Glutamatergic neuron (in vitro differentiated cells): ENCODE data around the gene ALDH16A1. TPM values are rescaled to one million over a fixed set of nuclear protein-coding genes. Genes with fewer than 3 reads are reported as not detected.
"Not testable (repeated sequence)": the region's sequence is repeated elsewhere in the genome, so short reads cannot be mapped to it uniquely, and the experiment has no call there.

Experiments
- DNase-seq: peaks from one replicate; pipeline ENCODE4 v3.0.0; 2022
- H3K27ac Mint-ChIP-seq: one replicate; pipeline ENCODE4 v1.8.0; 2020; ENCODE audit warnings: mild to moderate bottlenecking, mixed read lengths, inconsistent platforms; ENCODE audit not compliant: unreplicated experiment
- H3K27me3 Mint-ChIP-seq: one replicate; pipeline ENCODE4 v1.8.0; 2020; ENCODE audit warnings: mild to moderate bottlenecking, moderate library complexity, mixed read lengths, inconsistent platforms; ENCODE audit not compliant: unreplicated experiment
- H3K36me3 Mint-ChIP-seq: one replicate; pipeline ENCODE4 v1.8.0; 2020; ENCODE audit warnings: mild to moderate bottlenecking, mixed read lengths, inconsistent platforms; ENCODE audit not compliant: unreplicated experiment
- H3K4me1 Mint-ChIP-seq: one replicate; pipeline ENCODE4 v1.8.0; 2020; ENCODE audit warnings: mild to moderate bottlenecking, low read depth, mixed read lengths, inconsistent platforms; ENCODE audit not compliant: unreplicated experiment
- H3K4me3 Mint-ChIP-seq: one replicate; pipeline ENCODE4 v1.8.0; 2020; ENCODE audit warnings: mild to moderate bottlenecking, mixed read lengths, inconsistent platforms; ENCODE audit not compliant: unreplicated experiment
- H3K9me3 Mint-ChIP-seq: one replicate; pipeline ENCODE4 v1.8.0; 2020; ENCODE audit warnings: mild to moderate bottlenecking, moderate library complexity, mixed read lengths, inconsistent platforms; ENCODE audit not compliant: unreplicated experiment
- total RNA-seq: library from RNA; stranded (reverse); fragmentation: NEBNext Ultra II Directional; extraction: Animal tissue kit (Norgen Biotek cat#: 25700); gene quantifications from one replicate; pipeline ENCODE4 v1.2.1, GENCODE V29; 2021; ENCODE audit not compliant: unreplicated experiment
- TF ChIP-seq, protein P1 (sequence below): fragments of 200-600 bp; sonication (generic); IDR thresholded peaks from one replicate; pipeline ENCODE4 v1.5.0; 2021; ENCODE audit not compliant: partially characterized antibody, unreplicated experiment

Gene ALDH16A1
- total RNA-seq, 1 donor from 2014 or later: 28.6 TPM

DNA sequence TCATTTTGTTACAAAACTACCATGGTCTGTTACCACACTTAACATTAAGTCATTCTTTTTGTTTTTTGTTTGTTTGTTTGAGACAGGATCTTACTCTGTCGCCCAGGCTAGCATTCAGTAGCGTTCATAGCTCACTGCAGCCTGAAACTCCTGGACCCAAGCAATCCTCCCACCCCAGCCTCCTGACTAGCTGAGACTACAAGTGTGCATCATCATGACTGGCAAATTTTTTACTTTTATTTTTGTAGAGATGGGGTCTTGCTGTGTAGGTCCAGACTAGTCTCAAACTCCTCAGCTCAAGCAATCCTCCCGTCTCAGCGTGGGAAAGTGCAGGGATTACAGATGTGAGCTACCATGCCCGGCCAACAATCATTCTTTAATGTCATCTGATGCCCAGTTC, 3.3 kb downstream of the ALDH16A1 start:
- TF ChIP-seq, protein P1, sequence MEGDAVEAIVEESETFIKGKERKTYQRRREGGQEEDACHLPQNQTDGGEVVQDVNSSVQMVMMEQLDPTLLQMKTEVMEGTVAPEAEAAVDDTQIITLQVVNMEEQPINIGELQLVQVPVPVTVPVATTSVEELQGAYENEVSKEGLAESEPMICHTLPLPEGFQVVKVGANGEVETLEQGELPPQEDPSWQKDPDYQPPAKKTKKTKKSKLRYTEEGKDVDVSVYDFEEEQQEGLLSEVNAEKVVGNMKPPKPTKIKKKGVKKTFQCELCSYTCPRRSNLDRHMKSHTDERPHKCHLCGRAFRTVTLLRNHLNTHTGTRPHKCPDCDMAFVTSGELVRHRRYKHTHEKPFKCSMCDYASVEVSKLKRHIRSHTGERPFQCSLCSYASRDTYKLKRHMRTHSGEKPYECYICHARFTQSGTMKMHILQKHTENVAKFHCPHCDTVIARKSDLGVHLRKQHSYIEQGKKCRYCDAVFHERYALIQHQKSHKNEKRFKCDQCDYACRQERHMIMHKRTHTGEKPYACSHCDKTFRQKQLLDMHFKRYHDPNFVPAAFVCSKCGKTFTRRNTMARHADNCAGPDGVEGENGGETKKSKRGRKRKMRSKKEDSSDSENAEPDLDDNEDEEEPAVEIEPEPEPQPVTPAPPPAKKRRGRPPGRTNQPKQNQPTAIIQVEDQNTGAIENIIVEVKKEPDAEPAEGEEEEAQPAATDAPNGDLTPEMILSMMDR: no peak
- no peak overlapping the region for H3K4me3 Mint-ChIP-seq
- no peaks in the 10 kb centered on the region for H3K36me3 Mint-ChIP-seq
- peaks cover 4% of the 10 kb centered on the region for H3K4me1 Mint-ChIP-seq
- H3K27me3 Mint-ChIP-seq: peaks cover 3% of the 10 kb centered on the region
- H3K27ac Mint-ChIP-seq: no peak overlapping the region
- no peak for DNase-seq
- H3K9me3 Mint-ChIP-seq: peaks cover 6% of the 10 kb centered on the region

DNA sequence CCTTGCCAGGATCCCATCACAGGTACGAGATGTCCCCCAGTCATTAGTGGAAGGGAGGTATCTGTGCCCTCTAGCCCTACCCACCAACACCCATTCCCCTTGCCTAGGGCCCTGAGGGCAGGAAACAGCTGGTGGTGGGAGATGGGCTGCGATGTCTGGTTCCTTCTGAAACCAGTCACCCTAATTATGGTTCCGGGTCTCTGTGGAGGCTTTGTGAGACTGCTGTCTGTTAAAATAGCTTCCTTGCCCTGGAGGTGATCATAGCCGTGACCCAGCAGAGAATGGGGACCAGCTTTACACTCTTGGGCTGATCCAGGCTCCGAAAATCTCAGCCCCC, 5.5 kb downstream of the ALDH16A1 start:
- H3K9me3 Mint-ChIP-seq: peaks cover 4% of the 10 kb centered on the region
- DNase-seq: no peak
- no peak overlapping the region for H3K4me3 Mint-ChIP-seq
- H3K36me3 Mint-ChIP-seq: no peaks in the 10 kb centered on the region
- peaks cover 2% of the 10 kb centered on the region for H3K27me3 Mint-ChIP-seq
- peaks cover 3% of the 10 kb centered on the region for H3K4me1 Mint-ChIP-seq
- no peak overlapping the region for H3K27ac Mint-ChIP-seq
- TF ChIP-seq, protein P1: no peak

DNA sequence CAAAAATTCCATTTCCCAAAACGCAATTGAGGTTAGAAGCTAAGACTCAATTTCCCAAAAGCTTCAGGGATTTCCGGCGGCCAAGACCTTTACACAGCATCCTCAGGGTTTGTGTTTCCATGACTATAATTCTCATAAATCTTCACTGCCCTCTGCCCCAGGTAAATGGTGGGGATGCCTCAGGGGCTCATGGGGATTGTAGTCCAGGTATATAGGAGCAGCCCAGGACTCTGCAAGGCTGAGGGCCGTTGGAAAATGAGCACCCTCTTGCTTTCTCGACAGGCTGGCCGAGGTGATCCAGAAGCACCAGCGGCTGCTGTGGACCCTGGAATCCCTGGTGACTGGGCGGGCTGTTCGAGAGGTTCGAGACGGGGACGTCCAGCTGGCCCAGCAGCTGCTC, 6.4 kb downstream of the ALDH16A1 start:
- H3K27ac Mint-ChIP-seq: no peak overlapping the region
- H3K36me3 Mint-ChIP-seq: no peaks in the 10 kb centered on the region
- H3K4me1 Mint-ChIP-seq: peaks cover 2% of the 10 kb centered on the region
- DNase-seq: no peak
- no peak overlapping the region for H3K4me3 Mint-ChIP-seq
- H3K27me3 Mint-ChIP-seq: no peaks in the 10 kb centered on the region
- peaks cover 2% of the 10 kb centered on the region for H3K9me3 Mint-ChIP-seq
- TF ChIP-seq, protein P1: no peak

DNA sequence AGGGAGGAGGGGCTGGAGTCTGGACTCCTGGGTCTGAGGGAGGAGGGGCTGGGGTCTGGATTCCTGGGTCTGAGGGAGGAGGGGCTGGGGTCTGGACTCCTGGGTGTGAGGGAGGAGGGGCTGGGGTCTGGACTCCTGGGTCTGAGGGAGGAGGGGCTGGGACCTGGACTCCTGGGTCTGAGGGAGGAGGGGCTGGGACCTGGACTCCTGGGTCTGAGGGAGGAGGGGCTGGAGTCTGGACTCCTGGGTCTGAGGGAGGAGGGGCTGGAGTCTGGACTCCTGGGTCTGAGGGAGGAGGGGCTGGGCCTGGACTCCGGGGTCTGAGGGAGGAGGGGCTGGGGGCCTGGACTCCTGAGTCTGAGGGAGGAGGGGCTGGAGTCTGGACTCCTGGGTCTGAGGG, 8.1 kb downstream of the ALDH16A1 start:
- H3K9me3 Mint-ChIP-seq, H3K4me1 Mint-ChIP-seq, DNase-seq, H3K27me3 Mint-ChIP-seq, H3K27ac Mint-ChIP-seq, H3K36me3 Mint-ChIP-seq, H3K4me3 Mint-ChIP-seq: not testable (repeated sequence)

DNA sequence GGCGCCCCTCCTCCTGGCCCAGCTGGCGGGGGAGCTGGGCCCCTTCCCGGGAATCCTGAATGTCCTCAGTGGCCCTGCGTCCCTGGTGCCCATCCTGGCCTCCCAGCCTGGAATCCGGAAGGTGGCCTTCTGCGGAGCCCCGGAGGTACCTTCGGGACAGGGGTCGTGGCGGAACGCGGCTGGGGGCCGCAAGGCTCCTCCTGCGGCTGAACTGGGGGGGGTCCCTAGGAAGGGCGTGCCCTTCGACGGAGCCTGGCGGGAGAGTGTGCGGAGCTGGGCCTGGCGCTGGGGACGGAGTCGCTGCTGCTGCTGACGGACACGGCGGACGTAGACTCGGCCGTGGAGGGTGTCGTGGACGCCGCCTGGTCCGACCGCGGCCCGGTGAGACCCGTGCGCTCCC, 8.6 kb downstream of the ALDH16A1 start:
- no peak for DNase-seq
- no peaks in the 10 kb centered on the region for H3K36me3 Mint-ChIP-seq
- H3K27ac Mint-ChIP-seq: no peak overlapping the region
- no peaks in the 10 kb centered on the region for H3K27me3 Mint-ChIP-seq
- H3K4me3 Mint-ChIP-seq: no peak overlapping the region
- peaks cover 2% of the 10 kb centered on the region for H3K9me3 Mint-ChIP-seq
- H3K4me1 Mint-ChIP-seq: no peaks in the 10 kb centered on the region
- TF ChIP-seq, protein P1: no peak

DNA sequence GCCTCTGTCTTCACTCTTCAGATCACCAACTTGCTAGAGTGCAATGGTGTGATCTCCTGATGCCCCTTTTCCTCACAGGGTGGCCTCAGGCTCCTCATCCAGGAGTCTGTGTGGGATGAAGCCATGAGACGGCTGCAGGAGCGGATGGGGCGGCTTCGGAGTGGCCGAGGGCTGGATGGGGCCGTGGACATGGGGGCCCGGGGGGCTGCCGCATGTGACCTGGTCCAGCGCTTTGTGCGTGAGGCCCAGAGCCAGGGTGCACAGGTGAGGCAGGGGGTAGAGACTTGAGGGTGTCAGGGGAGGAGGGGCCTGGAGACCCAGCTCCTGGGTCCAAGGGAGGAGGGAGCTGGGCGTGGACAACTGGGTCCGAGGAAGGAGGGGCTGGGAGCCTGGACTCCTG, 9.5 kb downstream of the ALDH16A1 start:
- Mint-ChIP-seq H3K9me3 (peaks cover 2% of the 10 kb centered on the region), H3K36me3 (no peaks in the 10 kb centered on the region), H3K27ac (peak overlapping the region; percentile 52)

More for the DNA sequence above, 9.5 kb downstream of the ALDH16A1 start:
- H3K4me3 Mint-ChIP-seq: no peak overlapping the region
- H3K4me1 Mint-ChIP-seq: no peaks in the 10 kb centered on the region
- H3K27me3 Mint-ChIP-seq: no peaks in the 10 kb centered on the region
- TF ChIP-seq, protein P1: no peak
- DNase-seq: no peak
